ENCODE results near the gene LGALS9. TPM values are rescaled to one million over a fixed set of nuclear protein-coding genes. Genes with fewer than 3 reads are reported as not detected.

The LGALS9 gene
- total RNA-seq, 2 donors from 2014 or later, result 44.8 to 46.3 TPM

Other genes starting within 250 kb of the LGALS9 start
- 100 to 1,000 TPM; 191 to 296 TPM for gene KSR1, start 174.7 kb upstream of the LGALS9 start, total RNA-seq
- gene NOS2, start 169.3 kb downstream of the LGALS9 start, total RNA-seq, result under 1 TPM; 0.05 to 0.14 TPM